DND-41 (cell line): Measurements from ENCODE around the gene MORN3.

Source experiments
- EZH2 ChIP-seq: IDR thresholded peaks from 3 replicates; pipeline ENCODE4 v1.6.1; 2012; ENCODE audit warnings: borderline replicate concordance, low read depth, mild to moderate bottlenecking, moderate library complexity, low read length, inconsistent platforms; ENCODE audit not compliant: severe bottlenecking
- TF ChIP-seq, protein P1 (sequence below): IDR thresholded peaks from 2 replicates; pipeline ENCODE4 v1.5.1; 2012; ENCODE audit warnings: borderline replicate concordance, low read length, moderate library complexity, mild to moderate bottlenecking; ENCODE audit not compliant: poor library complexity, severe bottlenecking; ENCODE audit errors: extremely low read depth

DNA sequence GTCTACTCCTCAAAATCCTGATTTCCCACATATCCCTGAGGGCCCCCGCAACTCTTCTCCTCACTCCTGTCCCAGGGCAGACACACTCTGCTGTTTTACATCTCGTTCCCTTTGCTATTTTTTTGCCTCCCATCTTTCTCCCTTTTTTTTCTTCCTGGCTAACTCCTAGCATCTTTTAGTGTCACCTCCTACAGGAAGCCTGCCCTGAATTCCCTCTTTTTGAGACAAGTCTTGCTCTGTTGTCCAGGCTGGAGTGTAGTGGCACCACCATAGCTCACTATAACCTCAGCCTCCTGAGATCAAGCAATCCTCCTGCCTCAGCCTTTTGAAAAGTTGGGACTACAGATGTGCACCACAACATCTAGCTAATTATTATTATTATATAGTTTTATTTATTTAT, 13.3 kb downstream of the MORN3 start:
- TF ChIP-seq, protein P1, sequence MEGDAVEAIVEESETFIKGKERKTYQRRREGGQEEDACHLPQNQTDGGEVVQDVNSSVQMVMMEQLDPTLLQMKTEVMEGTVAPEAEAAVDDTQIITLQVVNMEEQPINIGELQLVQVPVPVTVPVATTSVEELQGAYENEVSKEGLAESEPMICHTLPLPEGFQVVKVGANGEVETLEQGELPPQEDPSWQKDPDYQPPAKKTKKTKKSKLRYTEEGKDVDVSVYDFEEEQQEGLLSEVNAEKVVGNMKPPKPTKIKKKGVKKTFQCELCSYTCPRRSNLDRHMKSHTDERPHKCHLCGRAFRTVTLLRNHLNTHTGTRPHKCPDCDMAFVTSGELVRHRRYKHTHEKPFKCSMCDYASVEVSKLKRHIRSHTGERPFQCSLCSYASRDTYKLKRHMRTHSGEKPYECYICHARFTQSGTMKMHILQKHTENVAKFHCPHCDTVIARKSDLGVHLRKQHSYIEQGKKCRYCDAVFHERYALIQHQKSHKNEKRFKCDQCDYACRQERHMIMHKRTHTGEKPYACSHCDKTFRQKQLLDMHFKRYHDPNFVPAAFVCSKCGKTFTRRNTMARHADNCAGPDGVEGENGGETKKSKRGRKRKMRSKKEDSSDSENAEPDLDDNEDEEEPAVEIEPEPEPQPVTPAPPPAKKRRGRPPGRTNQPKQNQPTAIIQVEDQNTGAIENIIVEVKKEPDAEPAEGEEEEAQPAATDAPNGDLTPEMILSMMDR = no peak
- TF ChIP-seq EZH2 = no peak
